Measurements from ENCODE around the gene HNRNPL.

Gene HNRNPL

DNA sequence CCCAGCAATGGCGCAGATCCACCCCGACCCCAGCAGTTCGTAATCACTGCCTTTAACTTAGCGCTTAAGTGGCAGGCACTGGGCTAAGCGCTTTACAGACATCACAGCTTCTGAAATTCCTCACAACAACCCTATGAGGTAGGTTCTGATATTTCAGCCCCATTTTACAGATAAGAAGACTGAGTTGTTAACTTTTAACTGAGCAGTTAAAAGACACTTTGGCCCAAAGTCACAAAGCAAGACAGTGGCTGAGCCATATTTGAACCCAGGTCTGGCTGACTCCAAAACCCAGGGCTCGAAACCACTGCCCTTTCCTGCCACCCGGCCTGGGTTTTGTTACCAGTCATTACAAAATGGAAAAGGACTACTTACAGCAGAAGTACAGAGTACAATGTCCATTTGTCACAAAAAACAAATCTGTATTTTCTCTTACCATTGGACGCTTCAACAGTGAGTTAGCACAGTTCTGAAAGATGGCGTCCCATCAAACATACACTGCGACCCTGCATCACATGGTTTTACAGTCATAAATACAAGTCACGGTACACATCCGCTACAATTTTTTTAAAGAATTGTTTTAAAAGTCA lies 8.5 kb downstream of the HNRNPL start:
- Histone ChIP-seq H3K36me3 (replicated peaks; ENCODE audit: insufficient read depth, low read length) (peaks cover 57% of the 10 kb centered on the region), H3K79me2 (ENCODE audit: low read length) (peaks cover 54% of the 10 kb centered on the region), H3K4me3 (ENCODE audit: low read length) (no peak overlapping the region), H3K4me1 (ENCODE audit: low read length) (no peaks in the 10 kb centered on the region), H4K20me1 (ENCODE audit: insufficient read depth, low read length) (peaks cover 13% of the 10 kb centered on the region; the same call in 1 of the 2 replicates), H3K27me3 (replicated peaks; ENCODE audit: insufficient read depth, low read length) (no peaks in the 10 kb centered on the region), H3K27ac (ENCODE audit: low read length) (no peak overlapping the region), H3K9me2 (replicated peaks; ENCODE audit: insufficient read depth, low read length) (no peaks in the 10 kb centered on the region), H3F3A (ENCODE audit: insufficient read depth, low read length) (peaks cover 42% of the 10 kb centered on the region), H3K9me3 (replicated peaks; ENCODE audit: insufficient read depth, low read length) (no peaks in the 10 kb centered on the region), H3K9ac (ENCODE audit: low read length) (no peak overlapping the region), H3K4me2 (ENCODE audit: low read depth, low read length) (no peak overlapping the region), H2AFZ (ENCODE audit: low read length) (no peak overlapping the region)
- no peak for TF ChIP-seq EZH2 (optimal IDR thresholded peaks at IDR 0.05; ENCODE audit: low read depth, low read length)
- DNase-seq, result no peak

- no peak for DNase-seq
- H3F3A ChIP-seq (ENCODE audit: insufficient read depth, low read length), result peaks cover 38% of the 10 kb centered on the region
Observed at GRCh38 chr19:38840583-38840968, 9.2 kb downstream of the HNRNPL start.

GRCh38 chr19:38839816-38840582 lies 9.8 kb downstream of the HNRNPL start:
- DNase-seq, result no peak
- Histone ChIP-seq H3K27me3 (replicated peaks; ENCODE audit: insufficient read depth, low read length) (no peaks in the 10 kb centered on the region), H3K4me1 (ENCODE audit: low read length) (no peaks in the 10 kb centered on the region), H3K4me2 (ENCODE audit: low read depth, low read length) (no peak overlapping the region), H3K27ac (ENCODE audit: low read length) (no peak overlapping the region), H3K9me2 (replicated peaks; ENCODE audit: insufficient read depth, low read length) (no peaks in the 10 kb centered on the region), H3K9ac (ENCODE audit: low read length) (no peak overlapping the region), H2AFZ (ENCODE audit: low read length) (no peak overlapping the region), H3F3A (ENCODE audit: insufficient read depth, low read length) (peaks cover 41% of the 10 kb centered on the region), H4K20me1 (ENCODE audit: insufficient read depth, low read length) (peaks cover 10% of the 10 kb centered on the region; the same call in 1 of the 2 replicates), H3K9me3 (replicated peaks; ENCODE audit: insufficient read depth, low read length) (no peaks in the 10 kb centered on the region), H3K4me3 (ENCODE audit: low read length) (no peak overlapping the region), H3K79me2 (ENCODE audit: low read length) (peaks cover 41% of the 10 kb centered on the region), H3K36me3 (replicated peaks; ENCODE audit: insufficient read depth, low read length) (peaks cover 49% of the 10 kb centered on the region)
- TF ChIP-seq EZH2 (optimal IDR thresholded peaks at IDR 0.05; ENCODE audit: low read depth, low read length) (no peak), CTCF (IDR thresholded peaks at IDR 0.05; ENCODE audit: low read length) (no peak), EZH2phosphoT487 (IDR thresholded peaks at IDR 0.05; ENCODE audit: low read length) (no peak)

More at GRCh38 chr19:38840583-38840968, 9.2 kb downstream of the HNRNPL start:
- Histone ChIP-seq H3K27me3 (replicated peaks; ENCODE audit: insufficient read depth, low read length) (no peaks in the 10 kb centered on the region), H3K4me1 (ENCODE audit: low read length) (no peaks in the 10 kb centered on the region), H3K4me3 (ENCODE audit: low read length) (no peak overlapping the region), H3K79me2 (ENCODE audit: low read length) (peaks cover 47% of the 10 kb centered on the region), H3K4me2 (ENCODE audit: low read depth, low read length) (no peak overlapping the region), H3K27ac (ENCODE audit: low read length) (no peak overlapping the region), H3K36me3 (replicated peaks; ENCODE audit: insufficient read depth, low read length) (peaks cover 52% of the 10 kb centered on the region), H2AFZ (ENCODE audit: low read length) (no peak overlapping the region), H3K9me2 (replicated peaks; ENCODE audit: insufficient read depth, low read length) (no peaks in the 10 kb centered on the region), H3K9me3 (replicated peaks; ENCODE audit: insufficient read depth, low read length) (no peaks in the 10 kb centered on the region), H4K20me1 (ENCODE audit: insufficient read depth, low read length) (peaks cover 10% of the 10 kb centered on the region; the same call in 1 of the 2 replicates), H3K9ac (ENCODE audit: low read length) (no peak overlapping the region)
- no peak for TF ChIP-seq EZH2 (optimal IDR thresholded peaks at IDR 0.05; ENCODE audit: low read depth, low read length)
- no peak for TF ChIP-seq CTCF (IDR thresholded peaks at IDR 0.05; ENCODE audit: low read length)
- no peak for TF ChIP-seq EZH2phosphoT487 (IDR thresholded peaks at IDR 0.05; ENCODE audit: low read length)
